AG09319 (cell line): ENCODE results near the gene ANKRD12.
A peak's percentile ranks its signal among the peaks of the same experiment; 100 is the strongest.

Experiments used
- DNase-seq: peaks from one replicate; pipeline ENCODE4 v3.0.0-alpha.2; 2010; ENCODE audit warnings: low read depth; ENCODE audit errors: extremely low read depth
- CTCF ChIP-seq: IDR thresholded peaks from 2 replicates; pipeline ENCODE4 v1.5.1; 2011; ENCODE audit warnings: low read depth, mild to moderate bottlenecking, inconsistent platforms, low read length, moderate library complexity

Gene ANKRD12

DNA sequence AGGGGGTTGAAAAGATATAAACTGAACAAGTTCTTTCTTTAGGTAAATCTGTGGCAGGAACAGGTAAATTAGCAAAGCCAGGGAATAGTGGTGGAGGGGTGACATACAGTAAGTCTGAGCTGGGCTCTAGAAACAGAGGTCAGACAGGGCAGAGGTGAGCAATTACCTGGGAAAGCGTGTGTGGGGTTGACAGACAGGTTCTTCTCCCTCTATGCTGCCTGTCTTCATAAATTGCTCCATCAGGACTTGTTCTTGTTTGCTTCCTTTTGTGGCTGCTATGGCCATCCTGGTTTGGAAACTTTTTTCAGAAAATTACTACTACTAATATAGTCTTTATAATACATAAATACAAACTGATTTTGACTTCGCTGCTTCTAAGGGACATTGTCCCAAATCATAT is 3.4 kb upstream of the ANKRD12 start:
- no peak for TF ChIP-seq CTCF
- DNase-seq: no peak

GRCh38 chr18:9135081-9135911 is 1.3 kb upstream of the ANKRD12 start:
- DNase-seq: no peak
- TF ChIP-seq CTCF: no peak

GRCh38 chr18:9135912-9136314 is 668 bp upstream of the ANKRD12 start:
- no peak for TF ChIP-seq CTCF
- DNase-seq: no peak

DNA sequence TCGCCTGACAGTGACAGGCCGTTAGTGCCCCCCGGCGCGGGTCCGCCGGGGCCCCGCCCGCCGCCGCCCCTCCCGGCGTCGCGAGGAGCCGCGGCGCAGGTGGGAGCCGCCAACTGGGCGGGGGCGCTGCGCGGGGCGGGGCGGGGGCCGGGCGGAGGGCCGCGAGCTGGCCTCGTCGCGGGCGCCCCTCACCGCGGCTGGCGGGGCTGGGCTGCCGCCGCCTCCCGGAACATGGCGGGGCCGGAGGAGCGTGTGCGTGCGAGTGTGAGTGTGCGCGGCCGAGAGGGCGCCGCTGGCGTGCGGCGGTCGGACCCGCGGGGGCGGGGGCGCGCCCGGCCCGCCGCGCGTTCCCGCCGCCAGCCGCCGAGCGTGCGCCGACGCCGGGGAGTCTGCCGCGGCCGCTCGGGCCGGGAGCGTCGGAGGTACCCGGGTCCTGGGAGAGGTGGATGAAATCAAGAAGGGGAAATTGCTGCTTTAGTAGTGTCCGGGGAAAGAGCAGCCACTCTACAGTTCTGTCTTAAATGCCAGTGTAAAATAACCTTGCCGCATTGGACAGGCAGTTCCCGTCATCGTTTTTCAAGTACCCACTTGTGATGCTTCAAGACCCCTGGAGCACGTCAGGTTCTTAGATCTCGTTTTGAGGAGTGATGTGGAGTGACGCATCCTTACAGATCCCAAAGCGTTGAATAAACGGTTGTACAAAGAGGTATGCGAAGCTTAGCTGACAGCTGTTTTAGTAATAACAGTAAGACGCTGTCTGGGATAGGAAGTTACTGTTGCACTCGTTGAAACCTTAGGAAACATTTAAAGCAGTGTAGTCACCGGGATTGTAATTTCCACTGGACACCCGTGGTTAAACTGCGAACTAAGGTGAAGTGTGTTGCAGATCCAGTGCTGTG is 836 bp downstream of the ANKRD12 start:
- DNase-seq: peak; percentile 52
- no peak for TF ChIP-seq CTCF

DNA sequence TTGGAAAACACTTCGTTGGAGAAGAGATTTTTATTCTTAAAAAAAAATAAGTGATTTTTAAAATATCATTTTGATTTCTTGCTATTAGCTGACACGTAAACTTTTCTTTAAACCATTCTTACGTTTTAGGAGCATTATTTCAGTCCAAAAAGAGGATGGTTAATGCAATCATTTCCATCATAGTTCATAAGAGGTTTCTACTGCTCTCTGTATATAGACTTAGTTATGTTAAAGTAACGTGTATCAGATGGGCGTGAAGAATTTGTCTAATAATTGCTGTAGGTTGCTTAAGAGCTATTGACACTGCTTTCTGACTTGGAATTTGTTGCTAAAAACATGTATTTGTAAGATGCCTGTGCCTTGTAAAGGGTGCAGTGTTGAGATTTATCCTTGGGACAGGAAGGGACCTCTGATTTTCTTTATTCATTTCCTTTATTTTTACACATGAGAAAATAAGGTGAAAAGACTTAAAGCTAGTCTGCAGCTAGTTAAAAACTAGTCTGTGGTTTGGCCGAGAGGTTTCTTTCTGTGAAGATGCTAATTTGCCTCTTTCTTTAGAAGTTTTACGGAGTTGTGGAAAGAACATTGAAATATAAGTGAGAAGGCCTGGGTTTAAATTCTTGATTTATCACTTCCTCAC is 2.9 kb downstream of the ANKRD12 start:
- TF ChIP-seq CTCF: no peak
- DNase-seq: no peak

- TF ChIP-seq CTCF: no peak
- DNase-seq: no peak
These were observed 3.8 kb downstream of the ANKRD12 start for GRCh38 chr18:9140381-9140780.

DNA sequence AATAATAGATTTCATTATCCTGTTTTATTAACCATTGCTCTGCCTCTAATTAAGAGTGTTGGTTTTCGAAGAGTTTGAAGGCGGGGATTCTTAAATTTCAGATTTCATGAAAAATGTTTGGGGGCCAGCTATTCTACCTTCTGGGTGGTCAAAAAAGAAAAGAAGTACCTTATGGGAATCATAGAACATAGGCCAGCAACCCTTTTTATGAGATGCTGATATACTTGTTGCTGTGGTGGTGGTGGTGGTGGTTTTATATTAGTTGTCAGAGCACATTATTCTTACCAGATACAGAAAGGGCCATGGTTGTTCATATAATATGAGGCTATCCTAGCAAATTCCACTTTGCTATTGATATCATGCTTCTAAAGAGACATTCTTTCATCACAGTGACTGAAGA is 4.4 kb downstream of the ANKRD12 start:
- DNase-seq: no peak
- no peak for TF ChIP-seq CTCF
